Neural cell (in vitro differentiated cells): ENCODE results near the gene ZNF23. TPM values are rescaled to one million over a fixed set of nuclear protein-coding genes. Genes with fewer than 3 reads are reported as not detected.

Experiments
- H2AFZ ChIP-seq: fragments of 200-600, 300-800 bp; sonication (generic), shearing (Covaris generic); 2 replicates; pipeline ENCODE4 v1.6.0; 2014; ENCODE audit warnings: low read depth, mild to moderate bottlenecking, antibody characterized with exemption, low read length, moderate library complexity
- H3F3A ChIP-seq: fragments of 200-600 bp; shearing (Covaris generic); 2 replicates; pipeline ENCODE4 v1.6.1; 2016; ENCODE audit warnings: mild to moderate bottlenecking, moderate library complexity, mixed read lengths, antibody characterized with exemption, low read length; ENCODE audit not compliant: insufficient read depth, poor library complexity, severe bottlenecking
- H3K27ac ChIP-seq: fragments of 200-600, 300-800 bp; sonication (generic), shearing (Covaris generic); 2 replicates; pipeline ENCODE4 v1.5.1; 2014; ENCODE audit warnings: mild to moderate bottlenecking, low read length, moderate library complexity
- H3K27me3 ChIP-seq: fragments of 300-800, 200-600 bp; sonication (generic), shearing (Covaris generic); 2 replicates; pipeline ENCODE4 v1.6.0; 2014; ENCODE audit warnings: mild to moderate bottlenecking, low read depth, low read length, moderate library complexity; ENCODE audit not compliant: insufficient read depth
- H3K36me3 ChIP-seq: fragments of 300-800, 200-600 bp; sonication (generic), shearing (Covaris generic); 2 replicates; pipeline ENCODE4 v1.5.1; 2014; ENCODE audit warnings: mild to moderate bottlenecking, antibody characterized with exemption, low read length, moderate library complexity; ENCODE audit not compliant: insufficient read depth
- H3K4me2 ChIP-seq: fragments of 300-800, 200-600 bp; sonication (generic), shearing (Covaris generic); 2 replicates; pipeline ENCODE4 v1.6.0; 2014; ENCODE audit warnings: mild to moderate bottlenecking, low read length
- H3K4me3 ChIP-seq: fragments of 300-800, 200-600 bp; sonication (generic), shearing (Covaris generic); 2 replicates; pipeline ENCODE4 v1.5.1; 2014; ENCODE audit warnings: mild to moderate bottlenecking, low read length, moderate library complexity
- H3K79me2 ChIP-seq: fragments of 200-600 bp; shearing (Covaris generic); replicated peaks from 2 replicates; pipeline ENCODE4 v1.6.0; 2014; ENCODE audit warnings: mild to moderate bottlenecking, low read length, moderate library complexity; ENCODE audit not compliant: insufficient read depth
- H3K9ac ChIP-seq: fragments of 300-800, 200-600 bp; sonication (generic), shearing (Covaris generic); 2 replicates; pipeline ENCODE4 v1.6.1; 2016; ENCODE audit warnings: mild to moderate bottlenecking, low read length, mixed read lengths
- H3K9me2 ChIP-seq: fragments of 200-600 bp; shearing (Covaris generic); 2 replicates; pipeline ENCODE4 v1.6.1; 2016; ENCODE audit warnings: mild to moderate bottlenecking, low read length, mixed read lengths; ENCODE audit not compliant: insufficient read depth
- H3K9me3 ChIP-seq: fragments of 200-600, 300-800 bp; sonication (generic), shearing (Covaris generic); 2 replicates; pipeline ENCODE4 v1.6.1; 2016; ENCODE audit warnings: mild to moderate bottlenecking, mixed run types, low read length, moderate library complexity, mixed read lengths
- H4K20me1 ChIP-seq: fragments of 200-600 bp; shearing (Covaris generic); 2 replicates; pipeline ENCODE4 v1.6.1; 2016; ENCODE audit warnings: mild to moderate bottlenecking, mixed run types; ENCODE audit not compliant: insufficient read depth
- CTCF ChIP-seq: fragments of 450-650 bp; IDR thresholded peaks from 2 replicates; pipeline ENCODE4 v1.5.1; 2014; ENCODE audit warnings: antibody characterized with exemption, mild to moderate bottlenecking, moderate library complexity; ENCODE audit not compliant: poor library complexity, severe bottlenecking
- EP300 ChIP-seq: fragments of 450-650 bp; conservative IDR thresholded peaks from 2 replicates; pipeline ENCODE4 v1.6.1; 2014; ENCODE audit warnings: antibody characterized with exemption, mild to moderate bottlenecking, moderate library complexity; ENCODE audit not compliant: poor library complexity, severe bottlenecking
- EZH2 ChIP-seq: fragments of 200-600, 300-800 bp; shearing (Covaris generic), sonication (generic); IDR thresholded peaks from 2 replicates; pipeline ENCODE4 v1.6.1; 2014; ENCODE audit warnings: antibody characterized with exemption, low read length, borderline replicate concordance, mild to moderate bottlenecking; ENCODE audit not compliant: insufficient read depth, poor library complexity, severe bottlenecking
- MXI1 ChIP-seq: fragments of 450-650 bp; conservative IDR thresholded peaks from 2 replicates; pipeline ENCODE4 v1.6.1; 2014; ENCODE audit warnings: antibody characterized with exemption, mild to moderate bottlenecking; ENCODE audit not compliant: poor library complexity, severe bottlenecking
- POLR2AphosphoS5 ChIP-seq: IDR thresholded peaks from 2 replicates; pipeline ENCODE4 v1.6.1; 2012
- RAD21 ChIP-seq: fragments of 450-650 bp; conservative IDR thresholded peaks from 2 replicates; pipeline ENCODE4 v1.6.1; 2014; ENCODE audit warnings: antibody characterized with exemption, mild to moderate bottlenecking, moderate library complexity
- REST ChIP-seq: IDR thresholded peaks from 2 replicates; pipeline ENCODE4 v1.6.1; 2012; ENCODE audit warnings: borderline replicate concordance
- SMC3 ChIP-seq: fragments of 450-650 bp; conservative IDR thresholded peaks from 2 replicates; pipeline ENCODE4 v1.6.1; 2014; ENCODE audit warnings: antibody characterized with exemption, mild to moderate bottlenecking, moderate library complexity; ENCODE audit not compliant: poor library complexity
- TAF1 ChIP-seq: IDR thresholded peaks from 2 replicates; pipeline ENCODE4 v1.6.1; 2012; ENCODE audit warnings: low read depth
- polyA plus RNA-seq: library from polyadenylated mRNA; depleted of rRNA; stranded (reverse); fragments of >200 nt; gene quantifications from 2 replicates; pipeline ENCODE4 v1.2.3, GENCODE V29; 2014

ZNF23 gene
- polyA plus RNA-seq, 1 donor from 2014 or later: 40.4 TPM

- Histone ChIP-seq H3K4me2 (no peak overlapping the region), H3K9me2 (no peaks in the 10 kb centered on the region), H3K9ac (no peak overlapping the region), H3K27ac (no peak overlapping the region), H4K20me1 (no peaks in the 10 kb centered on the region), H3K79me2 (no peaks in the 10 kb centered on the region), H3K9me3 (no peaks in the 10 kb centered on the region), H3K4me3 (no peak overlapping the region), H3K27me3 (peaks cover 25% of the 10 kb centered on the region), H3F3A (no peaks in the 10 kb centered on the region), H3K36me3 (no peaks in the 10 kb centered on the region), H2AFZ (no peak overlapping the region)
- TF ChIP-seq TAF1 (no peak), MXI1 (no peak), EZH2 (no peak), REST (no peak), EP300 (no peak), POLR2AphosphoS5 (no peak), RAD21 (no peak), SMC3 (no peak), CTCF (no peak)
Measured at GRCh38 chr16:71423016-71423415, 39.0 kb downstream of the ZNF23 start.

GRCh38 chr16:71421911-71422310, 40.1 kb downstream of the ZNF23 start:
- no peaks in the 10 kb centered on the region for H3K36me3 ChIP-seq
- H3K4me2 ChIP-seq: no peak overlapping the region
- no peaks in the 10 kb centered on the region for H3K79me2 ChIP-seq
- no peak overlapping the region for H2AFZ ChIP-seq
- no peaks in the 10 kb centered on the region for H3K9me3 ChIP-seq
- no peaks in the 10 kb centered on the region for H3F3A ChIP-seq
- H3K27ac ChIP-seq: no peak overlapping the region
- TF ChIP-seq REST (no peak), TAF1 (no peak), EP300 (no peak)
- H3K9me2 ChIP-seq: no peaks in the 10 kb centered on the region
- peaks cover 25% of the 10 kb centered on the region for H3K27me3 ChIP-seq
- no peaks in the 10 kb centered on the region for H4K20me1 ChIP-seq
- no peak overlapping the region for H3K9ac ChIP-seq
- H3K4me3 ChIP-seq: no peak overlapping the region
